Adrenal gland (tissue), 12 donors: Measurements from ENCODE around the gene NTSR2. TPM values are rescaled to one million over a fixed set of nuclear protein-coding genes. Genes with fewer than 3 reads are reported as not detected.
A peak's percentile ranks its signal among the peaks of the same experiment; 100 is the strongest.

Source experiments
- DNase-seq, 7 donors: peaks; one replicate each; pipeline ENCODE4 v3.0.0-alpha.2; 2019 to 2020
- H3K27ac ChIP-seq, 5 donors: fragments of 200-600 bp; sonication (generic) in 4 of 5; 1 replicate in 3 of 5; 2 replicates in 2 of 5; pipeline versions ENCODE4 v1.5.1 to v1.8.0; 2016 to 2020; ENCODE audit warnings: mild to moderate bottlenecking in 1 of 5
- H3K27me3 ChIP-seq: fragments of 200-600 bp; 2 replicates; pipeline ENCODE4 v1.8.0; 2021
- H3K36me3 ChIP-seq, 2 donors: fragments of 200-600 bp; replicated peaks in 1 of 2; 1 replicate in 1 of 2; 2 replicates in 1 of 2; pipeline versions ENCODE4 v1.5.1 to v1.8.0; 2018 to 2022
- H3K4me1 ChIP-seq, 2 donors: fragments of 200-600 bp; replicated peaks in 1 of 2; 1 replicate in 1 of 2; 2 replicates in 1 of 2; pipeline versions ENCODE4 v1.5.1 to v1.8.0; 2018 to 2021
- H3K4me3 ChIP-seq, 4 donors: fragments of 200-600 bp; sonication (generic) in 3 of 4; one replicate each; pipeline ENCODE4 v1.5.1; 2016 to 2018
- H3K9me3 ChIP-seq, 3 donors: fragments of 200-600 bp; sonication (generic) in 1 of 3; replicated peaks in 1 of 3; 1 replicate in 2 of 3; 2 replicates in 1 of 3; pipeline versions ENCODE4 v1.5.1 to v1.8.0; 2016 to 2021
- POLR2A ChIP-seq, 2 donors: fragments of 450-650 bp; IDR thresholded peaks; one replicate each; pipeline ENCODE4 v1.6.1; 2017; ENCODE audit warnings: antibody characterized with exemption in 2 of 2, mild to moderate bottlenecking in 2 of 2, moderate library complexity in 1 of 2
- WGBS, 4 donors: extraction: QIAGEN DNeasy Blood & Tissue Kit in 2 of 4; methylation state at CpG; one replicate each; pipeline versions ENCODE4 v1.1.5 to v1.1.7; 2013 to 2017; 5-methylcytosine and 5-hydroxymethylcytosine counted together
- intact Hi-C, 2 donors: fragments of 100-400 bp; cut with DNase I; formaldehyde crosslinking; loops; one replicate each; pipeline versions ENCODE4 v1.14.1 to v1.15.0; 2022 to 2023
- polyA plus RNA-seq, 3 donors: library from polyadenylated mRNA; stranded (reverse); fragments of 200-250 nt in 2 of 3; fragments of 350-450 nt in 1 of 3; fragmentation: Illumina TruSeq in 1 of 3; extraction: RNeasy Lipid Tissue Mini Kit (QIAGEN cat#74804) in 1 of 3; gene quantifications; one replicate each; pipeline ENCODE4 v1.2.3, GENCODE V29; 2013 to 2014
- total RNA-seq, 9 donors: library from RNA; depleted of rRNA in 4 of 9; stranded (reverse); fragments of >200 nt in 4 of 9; fragments of 120-200 nt in 1 of 9; fragmentation: NEBNext Ultra II Directional in 1 of 9; extraction: Animal tissue kit (Norgen Biotek cat#: 25700) in 1 of 9; gene quantifications; one replicate each; pipeline versions ENCODE4 v1.1.0 to v1.2.4, GENCODE V29; 2013 to 2023
- TF ChIP-seq, protein P1 (sequence below), 6 experiments: fragments of 450-650 bp in 4 of 6; fragments of 200-600 bp in 2 of 6; sonication (generic) in 1 of 6; IDR thresholded peaks; 1 replicate in 5 of 6; 2 replicates in 1 of 6; pipeline versions ENCODE4 v1.5.1 to v1.8.0; 2016 to 2021; ENCODE audit warnings: antibody characterized with exemption in 6 of 6, mild to moderate bottlenecking in 2 of 6, moderate library complexity in 1 of 6
- donor health status: healthy with polysubstance abuse.
- donor health status: Bipolar disorder and iron deficiency.
- donor health status: DM: yes; HTN: yes; CAD: no.
- donor health status: DM: no; HTN: no; CAD: no.
- donor health status: DM: no; HTN: no; CAD: no.
- donor health status: DM: yes; HTN: yes; CAD: no.

NTSR2 gene
- total and polyA plus RNA-seq, 12 donors, result 0.06 to 10.3 (median 1.1) TPM

DNA sequence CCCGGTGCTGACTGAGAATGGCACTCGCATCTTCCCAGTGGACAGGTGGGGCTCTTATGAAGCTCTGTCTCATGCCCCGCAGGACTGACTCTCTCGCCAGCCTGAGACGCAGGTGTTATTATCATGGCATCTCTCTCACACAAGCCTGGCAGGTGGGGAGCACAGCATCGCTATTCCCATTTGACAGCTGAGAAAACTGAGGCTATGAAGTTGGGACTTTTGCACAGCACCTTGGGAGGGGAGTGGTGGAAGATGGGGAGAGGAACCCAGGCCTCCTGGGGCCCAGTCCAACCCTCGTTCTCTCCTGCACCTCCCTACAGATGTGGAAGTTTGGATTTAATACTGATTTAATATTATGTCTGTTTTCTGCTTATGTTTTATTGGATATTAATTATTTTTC is 9.0 kb upstream of the NTSR2 start:
- TF ChIP-seq POLR2A (IDR thresholded peaks at IDR 0.05), result no peak
- TF ChIP-seq, protein P1, sequence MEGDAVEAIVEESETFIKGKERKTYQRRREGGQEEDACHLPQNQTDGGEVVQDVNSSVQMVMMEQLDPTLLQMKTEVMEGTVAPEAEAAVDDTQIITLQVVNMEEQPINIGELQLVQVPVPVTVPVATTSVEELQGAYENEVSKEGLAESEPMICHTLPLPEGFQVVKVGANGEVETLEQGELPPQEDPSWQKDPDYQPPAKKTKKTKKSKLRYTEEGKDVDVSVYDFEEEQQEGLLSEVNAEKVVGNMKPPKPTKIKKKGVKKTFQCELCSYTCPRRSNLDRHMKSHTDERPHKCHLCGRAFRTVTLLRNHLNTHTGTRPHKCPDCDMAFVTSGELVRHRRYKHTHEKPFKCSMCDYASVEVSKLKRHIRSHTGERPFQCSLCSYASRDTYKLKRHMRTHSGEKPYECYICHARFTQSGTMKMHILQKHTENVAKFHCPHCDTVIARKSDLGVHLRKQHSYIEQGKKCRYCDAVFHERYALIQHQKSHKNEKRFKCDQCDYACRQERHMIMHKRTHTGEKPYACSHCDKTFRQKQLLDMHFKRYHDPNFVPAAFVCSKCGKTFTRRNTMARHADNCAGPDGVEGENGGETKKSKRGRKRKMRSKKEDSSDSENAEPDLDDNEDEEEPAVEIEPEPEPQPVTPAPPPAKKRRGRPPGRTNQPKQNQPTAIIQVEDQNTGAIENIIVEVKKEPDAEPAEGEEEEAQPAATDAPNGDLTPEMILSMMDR (IDR thresholded peaks at IDR 0.05), result no peak
- Histone ChIP-seq H3K27ac (no peak overlapping the region), H3K4me1 (peaks cover 12 to 15% of the 10 kb centered on the region in 2 donors), H3K36me3 (no peaks in the 10 kb centered on the region), H3K9me3 (no peaks in the 10 kb centered on the region), H3K4me3 (no peak overlapping the region), H3K27me3 (no peaks in the 10 kb centered on the region)
- intact Hi-C loops, result no loop called here
- 67 to 82% (median 80%) methylated on average over 3 to 7 of the region's 7 CpGs for WGBS, 4 donors
- peak in 1 of 7 donors; percentile 18 for DNase-seq

GRCh38 chr2:11678306-11678960 is 8.4 kb upstream of the NTSR2 start:
- Histone ChIP-seq H3K4me1 (peaks cover 12 to 15% of the 10 kb centered on the region in 2 donors), H3K9me3 (no peaks in the 10 kb centered on the region), H3K27me3 (no peaks in the 10 kb centered on the region), H3K4me3 (no peak overlapping the region), H3K36me3 (no peaks in the 10 kb centered on the region), H3K27ac (no peak overlapping the region)
- intact Hi-C loops, result no loop called here
- WGBS, 4 donors, result 76 to 86% (median 81%) methylated on average over 8 to 14 of the region's 14 CpGs
- peak in 1 of 7 donors; percentile 39 for DNase-seq
- TF ChIP-seq, protein P1 (IDR thresholded peaks at IDR 0.05), result no peak
- no peak for TF ChIP-seq POLR2A (IDR thresholded peaks at IDR 0.05)

DNA sequence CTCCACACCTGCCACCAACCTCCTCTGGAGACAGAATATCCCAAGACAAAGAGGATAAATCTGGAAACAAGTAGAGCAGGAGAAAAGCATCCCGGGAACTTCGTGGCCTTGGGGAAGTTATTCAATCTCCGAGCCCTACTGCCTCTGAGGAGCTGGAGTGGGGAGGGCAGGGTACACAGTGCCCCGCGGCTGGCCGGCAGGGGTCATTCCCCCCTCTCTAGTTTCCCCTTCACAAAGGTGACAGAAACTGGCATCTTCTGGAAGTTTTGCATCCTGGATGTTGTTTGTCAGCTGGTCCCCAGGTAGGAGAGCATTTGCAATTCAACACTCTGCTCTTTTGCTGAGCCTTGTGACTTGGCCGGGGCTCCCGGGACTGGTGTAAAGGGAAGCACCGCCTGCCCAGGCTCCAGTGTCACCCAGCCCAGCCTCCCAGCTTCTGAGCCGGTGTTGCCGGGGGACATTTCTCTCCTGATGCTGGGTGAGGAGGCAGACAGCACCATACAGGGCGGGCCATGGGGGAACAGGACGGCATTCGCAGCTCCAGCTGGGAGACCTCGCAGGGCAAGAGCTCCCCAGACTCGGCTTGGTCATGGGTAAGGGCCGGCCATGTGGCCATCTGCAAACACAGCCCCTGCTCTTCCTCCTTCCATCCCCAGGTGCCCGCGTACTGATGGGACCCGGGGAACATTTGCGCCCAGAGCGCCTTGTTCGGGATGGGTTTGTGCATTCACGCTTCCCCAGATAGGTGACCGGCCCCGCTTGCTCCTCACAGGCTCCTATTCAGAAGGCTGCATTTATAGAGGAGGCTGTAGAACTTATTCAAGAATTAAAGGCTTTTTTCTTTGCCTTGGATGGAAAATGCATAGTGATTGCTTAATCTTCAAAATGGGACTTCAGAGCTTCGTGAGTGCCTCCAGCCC is 7.4 kb upstream of the NTSR2 start:
- peaks cover 12 to 15% of the 10 kb centered on the region in 2 donors for H3K4me1 ChIP-seq
- no peaks in the 10 kb centered on the region for H3K36me3 ChIP-seq
- 52 to 78% (median 53%) methylated on average over 12 to 27 of the region's 27 CpGs for WGBS, 4 donors
- peak in 4 of 7 donors; percentile 18 to 65 (median 52) for DNase-seq
- TF ChIP-seq, protein P1 (IDR thresholded peaks at IDR 0.05), result no peak
- no peak for TF ChIP-seq POLR2A (IDR thresholded peaks at IDR 0.05)
- no peaks in the 10 kb centered on the region for H3K27me3 ChIP-seq
- no peaks in the 10 kb centered on the region for H3K9me3 ChIP-seq
- H3K4me3 ChIP-seq, result no peak overlapping the region
- intact Hi-C loops, result no loop called here
- no peak overlapping the region for H3K27ac ChIP-seq

DNA sequence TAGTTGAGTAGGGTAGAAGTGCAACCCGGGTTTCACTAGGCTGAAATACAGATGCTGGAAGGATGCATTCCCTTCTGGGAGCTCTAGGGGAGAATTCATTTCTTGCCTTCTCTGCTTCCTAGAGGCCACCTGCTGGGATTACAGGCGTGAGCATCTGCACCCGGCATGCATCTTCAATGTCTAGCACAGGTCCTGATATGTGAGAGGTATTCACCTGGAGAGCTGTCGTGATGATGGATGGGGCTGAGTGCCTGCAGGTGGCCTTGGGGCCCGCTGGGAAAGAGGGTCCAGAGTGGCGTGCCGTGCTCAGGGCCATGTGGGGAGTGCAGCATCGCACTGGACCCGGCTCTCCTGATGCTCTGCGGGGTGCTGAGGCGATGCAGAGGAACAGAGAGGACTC is 6.6 kb upstream of the NTSR2 start:
- DNase-seq, result no peak
- TF ChIP-seq POLR2A (IDR thresholded peaks at IDR 0.05), result no peak
- TF ChIP-seq, protein P1 (IDR thresholded peaks at IDR 0.05), result peak in 1 of 6 experiments; percentile 2
- H3K36me3 ChIP-seq, result no peaks in the 10 kb centered on the region
- no peaks in the 10 kb centered on the region for H3K9me3 ChIP-seq
- WGBS, 4 donors, result 43 to 53% (median 45%) methylated on average over 10 to 11 of the region's 11 CpGs
- H3K4me3 ChIP-seq, result no peak overlapping the region
- no peaks in the 10 kb centered on the region for H3K27me3 ChIP-seq
- intact Hi-C loops, result no loop called here
- no peak overlapping the region for H3K27ac ChIP-seq
- peaks cover 12 to 15% of the 10 kb centered on the region in 2 donors for H3K4me1 ChIP-seq
